Hepatocyte (in vitro differentiated cells): Measurements from ENCODE around the gene CD36. TPM values are rescaled to one million over a fixed set of nuclear protein-coding genes. Genes with fewer than 3 reads are reported as not detected.

Experiments used
- DNase-seq: peaks from one replicate; pipeline ENCODE4 v3.0.0-alpha.2; 2016; ENCODE audit warnings: low spot score
- H2AFZ ChIP-seq: fragments of 200-600 bp; sonication (generic); 2 replicates; pipeline ENCODE4 v1.6.0; 2016; ENCODE audit warnings: antibody characterized with exemption, mild to moderate bottlenecking
- H3K27ac ChIP-seq: fragments of 200-600 bp; sonication (generic); 2 replicates; pipeline ENCODE4 v1.5.1; 2016; ENCODE audit warnings: mild to moderate bottlenecking
- H3K27me3 ChIP-seq: fragments of 200-600 bp; sonication (generic); 2 replicates; pipeline ENCODE4 v1.6.1; 2016
- H3K36me3 ChIP-seq: fragments of 200-600 bp; sonication (generic); replicated peaks from 2 replicates; pipeline ENCODE4 v1.5.1; 2016; ENCODE audit warnings: low read depth; ENCODE audit not compliant: insufficient read depth
- H3K4me1 ChIP-seq: fragments of 200-600 bp; sonication (generic); 2 replicates; pipeline ENCODE4 v1.5.1; 2016; ENCODE audit warnings: mild to moderate bottlenecking, moderate library complexity; ENCODE audit not compliant: insufficient read depth
- H3K4me2 ChIP-seq: fragments of 200-600 bp; sonication (generic); 2 replicates; pipeline ENCODE4 v1.6.0; 2016
- H3K4me3 ChIP-seq: fragments of 200-600 bp; sonication (generic); 2 replicates; pipeline ENCODE4 v1.5.1; 2016; ENCODE audit warnings: mild to moderate bottlenecking
- H3K79me2 ChIP-seq: fragments of 200-600 bp; sonication (generic); 2 replicates; pipeline ENCODE4 v1.6.0; 2017; ENCODE audit warnings: mild to moderate bottlenecking
- H3K9me2 ChIP-seq: fragments of 200-600 bp; sonication (generic); replicated peaks from 2 replicates; pipeline ENCODE4 v1.6.0; 2017; ENCODE audit warnings: mild to moderate bottlenecking; ENCODE audit not compliant: insufficient read depth
- H3K9me3 ChIP-seq: fragments of 200-600 bp; sonication (generic); 2 replicates; pipeline ENCODE4 v1.5.1; 2016; ENCODE audit warnings: low read depth, mild to moderate bottlenecking
- H4K20me1 ChIP-seq: fragments of 200-600 bp; sonication (generic); 2 replicates; pipeline ENCODE4 v1.6.0; 2016; ENCODE audit warnings: mild to moderate bottlenecking; ENCODE audit not compliant: insufficient read depth, poor library complexity, severe bottlenecking
- EZH2 ChIP-seq: fragments of 200-600 bp; sonication (generic); IDR thresholded peaks from 2 replicates; pipeline ENCODE4 v1.6.1; 2016; ENCODE audit warnings: antibody characterized with exemption, mild to moderate bottlenecking, borderline replicate concordance
- EZH2phosphoT487 ChIP-seq: fragments of 200-600 bp; sonication (generic); IDR thresholded peaks from one replicate; pipeline ENCODE4 v1.6.1; 2018; ENCODE audit warnings: antibody characterized with exemption, mild to moderate bottlenecking, low read depth, moderate library complexity; ENCODE audit not compliant: unreplicated experiment, severe bottlenecking
- WGBS: methylation state at CpG from one replicate; pipeline ENCODE4 v1.1.6; 2016; ENCODE audit warnings: low lambda C conversion rate; ENCODE audit errors: missing lambda C conversion rate; 5-methylcytosine and 5-hydroxymethylcytosine counted together
- polyA plus RNA-seq: library from polyadenylated mRNA; unstranded; fragments of >200 nt; fragmentation: Nextera tagmentation; extraction: Ambion mirVana; gene quantifications from 2 replicates; pipeline ENCODE4 v1.2.1, GENCODE V29; 2016
- total RNA-seq: library from RNA; depleted of rRNA; stranded (reverse); fragments of >200 nt; gene quantifications from 2 replicates; pipeline ENCODE4 v1.2.3, GENCODE V29; 2014
- TF ChIP-seq, protein P1 (sequence below): fragments of 200-600 bp; sonication (generic); IDR thresholded peaks from 2 replicates; pipeline ENCODE4 v1.5.1; 2016; ENCODE audit warnings: antibody characterized with exemption, mild to moderate bottlenecking; ENCODE audit not compliant: poor library complexity

CD36 gene
- total and polyA plus RNA-seq, 2 experiments from 2014 or later, result 5.4 to 22.6 TPM

GRCh38 chr7:80642871-80643270, 4.4 kb downstream of the CD36 start:
- no peaks in the 10 kb centered on the region for H3K27me3 ChIP-seq
- no peaks in the 10 kb centered on the region for H4K20me1 ChIP-seq
- DNase-seq, result peak; percentile 16
- 90% methylated on average over 1 of the region's 1 CpG for WGBS
- no peaks in the 10 kb centered on the region for H3K9me2 ChIP-seq
- no peak overlapping the region for H3K4me3 ChIP-seq
- H3K27ac ChIP-seq, result no peak overlapping the region
- H2AFZ ChIP-seq, result no peak overlapping the region
- no peaks in the 10 kb centered on the region for H3K36me3 ChIP-seq
- no peaks in the 10 kb centered on the region for H3K9me3 ChIP-seq
- no peaks in the 10 kb centered on the region for H3K79me2 ChIP-seq
- no peak overlapping the region for H3K4me2 ChIP-seq
- TF ChIP-seq EZH2phosphoT487 (no peak), EZH2 (no peak)
- TF ChIP-seq, protein P1, sequence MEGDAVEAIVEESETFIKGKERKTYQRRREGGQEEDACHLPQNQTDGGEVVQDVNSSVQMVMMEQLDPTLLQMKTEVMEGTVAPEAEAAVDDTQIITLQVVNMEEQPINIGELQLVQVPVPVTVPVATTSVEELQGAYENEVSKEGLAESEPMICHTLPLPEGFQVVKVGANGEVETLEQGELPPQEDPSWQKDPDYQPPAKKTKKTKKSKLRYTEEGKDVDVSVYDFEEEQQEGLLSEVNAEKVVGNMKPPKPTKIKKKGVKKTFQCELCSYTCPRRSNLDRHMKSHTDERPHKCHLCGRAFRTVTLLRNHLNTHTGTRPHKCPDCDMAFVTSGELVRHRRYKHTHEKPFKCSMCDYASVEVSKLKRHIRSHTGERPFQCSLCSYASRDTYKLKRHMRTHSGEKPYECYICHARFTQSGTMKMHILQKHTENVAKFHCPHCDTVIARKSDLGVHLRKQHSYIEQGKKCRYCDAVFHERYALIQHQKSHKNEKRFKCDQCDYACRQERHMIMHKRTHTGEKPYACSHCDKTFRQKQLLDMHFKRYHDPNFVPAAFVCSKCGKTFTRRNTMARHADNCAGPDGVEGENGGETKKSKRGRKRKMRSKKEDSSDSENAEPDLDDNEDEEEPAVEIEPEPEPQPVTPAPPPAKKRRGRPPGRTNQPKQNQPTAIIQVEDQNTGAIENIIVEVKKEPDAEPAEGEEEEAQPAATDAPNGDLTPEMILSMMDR, result no peak
- H3K4me1 ChIP-seq, result no peaks in the 10 kb centered on the region

DNA sequence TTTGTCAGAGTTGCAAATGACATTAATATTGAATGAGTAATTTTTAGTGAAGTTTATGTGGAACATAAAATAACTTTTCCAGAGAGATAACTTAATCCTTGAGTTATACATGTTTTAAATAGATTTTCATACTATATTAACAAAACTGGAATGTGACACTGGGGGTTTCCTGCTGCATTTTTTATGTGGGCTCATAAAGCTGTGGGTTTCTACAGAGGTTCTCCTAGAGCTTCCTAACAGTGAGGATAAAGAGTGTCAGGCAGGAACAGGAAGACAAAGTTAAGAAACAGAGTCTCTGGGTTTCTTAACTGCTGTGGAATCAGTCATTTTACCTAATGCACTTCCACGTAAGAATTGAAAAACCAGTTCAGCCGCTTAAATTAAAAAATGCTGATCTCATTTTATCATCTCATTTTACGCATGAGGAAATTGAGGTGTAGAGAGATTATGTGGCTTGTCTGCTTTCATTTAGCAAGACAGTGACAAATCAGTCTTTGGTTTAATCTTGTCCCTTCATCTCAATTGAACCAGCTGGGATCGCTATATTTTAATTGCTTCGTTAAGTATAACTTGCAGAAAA, 5.0 kb downstream of the CD36 start:
- no peaks in the 10 kb centered on the region for H3K79me2 ChIP-seq
- H3K27me3 ChIP-seq, result no peaks in the 10 kb centered on the region
- WGBS, result 92% methylated on average over 5 of the region's 5 CpGs
- no peak overlapping the region for H2AFZ ChIP-seq
- DNase-seq, result no peak
- H4K20me1 ChIP-seq, result no peaks in the 10 kb centered on the region
- no peak overlapping the region for H3K27ac ChIP-seq
- TF ChIP-seq EZH2, result no peak
- TF ChIP-seq EZH2phosphoT487, result no peak
- TF ChIP-seq, protein P1, result no peak
- H3K4me2 ChIP-seq, result no peak overlapping the region
- no peaks in the 10 kb centered on the region for H3K36me3 ChIP-seq
- H3K4me1 ChIP-seq, result no peaks in the 10 kb centered on the region
- H3K9me2 ChIP-seq, result no peaks in the 10 kb centered on the region
- no peaks in the 10 kb centered on the region for H3K9me3 ChIP-seq
- H3K4me3 ChIP-seq, result no peak overlapping the region

GRCh38 chr7:80644054-80644453, 5.6 kb downstream of the CD36 start:
- Histone ChIP-seq H2AFZ (no peak overlapping the region), H3K27me3 (no peaks in the 10 kb centered on the region), H3K9me2 (no peaks in the 10 kb centered on the region), H3K36me3 (no peaks in the 10 kb centered on the region), H3K4me1 (no peaks in the 10 kb centered on the region), H3K4me2 (no peak overlapping the region), H3K4me3 (no peak overlapping the region), H3K27ac (no peak overlapping the region), H4K20me1 (no peaks in the 10 kb centered on the region), H3K79me2 (no peaks in the 10 kb centered on the region), H3K9me3 (no peaks in the 10 kb centered on the region)
- TF ChIP-seq, protein P1, result no peak
- no peak for TF ChIP-seq EZH2phosphoT487
- no peak for TF ChIP-seq EZH2
- DNase-seq, result no peak
- WGBS, result 85% methylated on average over 1 of the region's 1 CpG
